Endodermal cell (in vitro differentiated cells): Measurements from ENCODE around the gene ALDH5A1. TPM values are rescaled to one million over a fixed set of nuclear protein-coding genes. Genes with fewer than 3 reads are reported as not detected.

Experiments
- DNase-seq: peaks from one replicate; pipeline ENCODE4 v3.0.0-alpha.2; 2017
- H3K27ac ChIP-seq: 2 replicates; pipeline ENCODE4 v1.5.1; 2013; ENCODE audit warnings: mild to moderate bottlenecking, low read depth, low read length, moderate library complexity
- H3K27me3 ChIP-seq: 2 replicates; pipeline ENCODE4 v1.6.1; 2013; ENCODE audit warnings: mild to moderate bottlenecking, low read length, moderate library complexity; ENCODE audit not compliant: insufficient read depth, control insufficient read depth, poor library complexity, severe bottlenecking
- H3K36me3 ChIP-seq: 2 replicates; pipeline ENCODE4 v1.7.0; 2013; ENCODE audit warnings: mild to moderate bottlenecking, low read length, moderate library complexity; ENCODE audit not compliant: control insufficient read depth, insufficient read depth
- H3K4me1 ChIP-seq: one replicate; pipeline ENCODE4 v1.7.0; 2013; ENCODE audit warnings: low read length; ENCODE audit not compliant: control insufficient read depth, insufficient read depth
- H3K4me3 ChIP-seq: 2 replicates; pipeline ENCODE4 v1.5.1; 2013; ENCODE audit warnings: mild to moderate bottlenecking, low read length, moderate library complexity
- H3K9ac ChIP-seq: 2 replicates; pipeline ENCODE4 v1.6.1; 2013; ENCODE audit warnings: mild to moderate bottlenecking, low read length, moderate library complexity; ENCODE audit not compliant: poor library complexity, severe bottlenecking; ENCODE audit errors: extremely low read depth
- H3K9me3 ChIP-seq: 2 replicates; pipeline ENCODE4 v1.6.1; 2013; ENCODE audit warnings: mild to moderate bottlenecking, low read length, moderate library complexity; ENCODE audit not compliant: control insufficient read depth
- H3K27ac Mint-ChIP-seq: 2 replicates; pipeline ENCODE4 v1.8.0; 2020; ENCODE audit warnings: mixed read lengths
- H3K27me3 Mint-ChIP-seq: 2 replicates; pipeline ENCODE4 v1.8.0; 2021; ENCODE audit warnings: mild to moderate bottlenecking, mixed read lengths; ENCODE audit not compliant: insufficient read depth
- H3K36me3 Mint-ChIP-seq: 2 replicates; pipeline ENCODE4 v1.8.0; 2020; ENCODE audit warnings: low read depth, mixed read lengths
- H3K4me1 Mint-ChIP-seq: 2 replicates; pipeline ENCODE4 v1.8.0; 2020; ENCODE audit warnings: mixed read lengths
- H3K4me3 Mint-ChIP-seq: 2 replicates; pipeline ENCODE4 v1.8.0; 2020; ENCODE audit warnings: mild to moderate bottlenecking, moderate library complexity, mixed read lengths
- H3K9me3 Mint-ChIP-seq: 2 replicates; pipeline ENCODE4 v1.8.0; 2020; ENCODE audit warnings: mild to moderate bottlenecking, mixed read lengths
- WGBS, 2 experiments: methylation state at CpG; one replicate each; pipeline versions ENCODE4 v1.1.5 to v1.1.7; 2013; ENCODE audit warnings: missing lambda C conversion rate in 2 of 2, mixed read lengths in 1 of 2; ENCODE audit not compliant: insufficient coverage in 1 of 2, insufficient read length in 1 of 2; 5-methylcytosine and 5-hydroxymethylcytosine counted together
- total RNA-seq, 2 donors: library from RNA; stranded (reverse); fragmentation: NEBNext Ultra II Directional in 1 of 2; extraction: Animal tissue kit (Norgen Biotek cat#: 25700) in 1 of 2; gene quantifications; 2 replicates in 1 of 2; 3 replicates in 1 of 2; pipeline ENCODE4 v1.2.1, GENCODE V29; 2021
- TF ChIP-seq, protein P1 (sequence below): fragments of 200-600 bp; sonication (generic); conservative IDR thresholded peaks from 2 replicates; pipeline ENCODE4 v1.5.0; 2021; ENCODE audit warnings: antibody characterized with exemption, mild to moderate bottlenecking

The ALDH5A1 gene
- total RNA-seq, 2 donors from 2014 or later, result 7.1 to 9.6 TPM

DNA sequence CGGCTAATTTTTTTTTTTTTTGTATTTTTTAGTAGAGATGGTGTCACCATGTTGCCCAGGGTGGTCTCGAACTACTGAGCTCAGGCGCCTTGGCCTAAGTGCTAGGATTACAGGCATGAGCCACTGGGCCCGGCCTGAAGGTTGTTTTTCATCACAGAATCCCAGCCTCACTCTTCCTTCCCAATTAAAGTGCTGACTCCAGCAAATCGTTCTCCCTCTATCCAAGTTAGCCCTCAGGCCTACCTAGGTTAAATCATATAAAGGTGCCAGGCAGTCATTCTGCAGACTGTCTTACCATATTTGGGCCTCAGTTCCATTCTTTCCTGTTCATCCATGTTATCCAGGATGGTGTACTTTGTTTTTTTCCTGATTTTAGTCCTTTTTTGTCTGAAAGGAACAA lies 56.4 kb downstream of the ALDH5A1 start:
- Mint-ChIP-seq H3K9me3 (no peaks in the 10 kb centered on the region), H3K27ac (no peak overlapping the region), H3K4me3 (no peak overlapping the region), H3K4me1 (peaks cover 9% of the 10 kb centered on the region), H3K36me3 (no peaks in the 10 kb centered on the region), H3K27me3 (peaks cover 7% of the 10 kb centered on the region)
- Histone ChIP-seq H3K9me3 (no peaks in the 10 kb centered on the region), H3K27ac (no peak overlapping the region), H3K4me3 (no peak overlapping the region), H3K36me3 (no peaks in the 10 kb centered on the region), H3K9ac (no peak overlapping the region), H3K27me3 (peaks cover 8% of the 10 kb centered on the region), H3K4me1 (no peaks in the 10 kb centered on the region)
- no peak for DNase-seq
- 95 to 100% methylated on average over 4 to 5 of the region's 5 CpGs for WGBS, 2 experiments
- TF ChIP-seq, protein P1, sequence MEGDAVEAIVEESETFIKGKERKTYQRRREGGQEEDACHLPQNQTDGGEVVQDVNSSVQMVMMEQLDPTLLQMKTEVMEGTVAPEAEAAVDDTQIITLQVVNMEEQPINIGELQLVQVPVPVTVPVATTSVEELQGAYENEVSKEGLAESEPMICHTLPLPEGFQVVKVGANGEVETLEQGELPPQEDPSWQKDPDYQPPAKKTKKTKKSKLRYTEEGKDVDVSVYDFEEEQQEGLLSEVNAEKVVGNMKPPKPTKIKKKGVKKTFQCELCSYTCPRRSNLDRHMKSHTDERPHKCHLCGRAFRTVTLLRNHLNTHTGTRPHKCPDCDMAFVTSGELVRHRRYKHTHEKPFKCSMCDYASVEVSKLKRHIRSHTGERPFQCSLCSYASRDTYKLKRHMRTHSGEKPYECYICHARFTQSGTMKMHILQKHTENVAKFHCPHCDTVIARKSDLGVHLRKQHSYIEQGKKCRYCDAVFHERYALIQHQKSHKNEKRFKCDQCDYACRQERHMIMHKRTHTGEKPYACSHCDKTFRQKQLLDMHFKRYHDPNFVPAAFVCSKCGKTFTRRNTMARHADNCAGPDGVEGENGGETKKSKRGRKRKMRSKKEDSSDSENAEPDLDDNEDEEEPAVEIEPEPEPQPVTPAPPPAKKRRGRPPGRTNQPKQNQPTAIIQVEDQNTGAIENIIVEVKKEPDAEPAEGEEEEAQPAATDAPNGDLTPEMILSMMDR, result no peak

DNA sequence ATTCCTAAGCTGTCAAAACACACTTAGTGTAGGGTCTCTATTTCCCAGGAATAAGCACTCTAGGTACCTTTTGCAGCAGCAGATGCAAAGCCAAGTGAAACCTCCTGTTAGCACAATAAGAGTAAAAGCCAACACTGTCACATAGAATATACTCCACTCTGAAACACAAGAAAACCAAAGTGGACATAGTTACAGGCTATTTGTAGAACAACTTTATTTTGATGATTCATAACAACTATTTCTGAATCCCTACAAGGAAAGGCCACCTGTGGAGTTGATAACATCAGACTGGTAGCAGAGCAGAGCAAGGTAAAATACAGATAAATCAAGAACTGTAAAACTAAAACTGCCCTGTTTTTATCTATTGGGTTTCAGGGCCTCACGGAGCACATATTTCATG lies 59.7 kb downstream of the ALDH5A1 start:
- DNase-seq, result no peak
- H3K27ac Mint-ChIP-seq, result no peak overlapping the region
- no peak overlapping the region for H3K4me3 ChIP-seq
- H3K36me3 ChIP-seq, result no peaks in the 10 kb centered on the region
- no peaks in the 10 kb centered on the region for H3K27me3 ChIP-seq
- no peak overlapping the region for H3K4me3 Mint-ChIP-seq
- no peak overlapping the region for H3K27ac ChIP-seq
- H3K9ac ChIP-seq, result no peak overlapping the region
- H3K4me1 Mint-ChIP-seq, result peaks cover 2% of the 10 kb centered on the region
- no peaks in the 10 kb centered on the region for H3K9me3 Mint-ChIP-seq
- WGBS, 2 experiments, result 100% methylated on average over 1 of the region's 1 CpG
- no peaks in the 10 kb centered on the region for H3K9me3 ChIP-seq
- H3K27me3 Mint-ChIP-seq, result no peaks in the 10 kb centered on the region
- no peaks in the 10 kb centered on the region for H3K36me3 Mint-ChIP-seq
- no peaks in the 10 kb centered on the region for H3K4me1 ChIP-seq
- TF ChIP-seq, protein P1, result no peak

DNA sequence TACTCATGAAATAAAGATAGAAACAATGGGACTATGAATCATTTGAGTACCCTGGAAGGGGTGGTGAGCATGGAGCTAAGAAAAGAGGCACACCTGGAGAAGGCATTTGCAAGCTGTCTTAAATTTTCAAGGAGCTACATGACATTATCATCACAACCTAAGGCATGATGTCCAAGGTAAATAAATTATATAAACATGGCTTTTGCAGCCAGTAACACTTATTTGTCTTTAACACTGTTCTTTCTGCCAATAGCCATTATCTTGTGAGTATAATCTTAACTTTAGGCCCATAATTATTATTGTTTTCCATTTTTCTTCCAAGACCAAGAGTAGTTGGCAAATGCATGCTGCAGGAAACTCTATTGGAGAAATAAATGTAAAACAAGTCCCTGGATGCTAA lies 63.7 kb downstream of the ALDH5A1 start:
- Histone ChIP-seq H3K4me3 (no peak overlapping the region), H3K4me1 (no peaks in the 10 kb centered on the region), H3K9me3 (no peaks in the 10 kb centered on the region), H3K27ac (no peak overlapping the region), H3K27me3 (no peaks in the 10 kb centered on the region), H3K9ac (no peak overlapping the region), H3K36me3 (no peaks in the 10 kb centered on the region)
- H3K4me1 Mint-ChIP-seq, result peaks cover 8% of the 10 kb centered on the region
- no peak overlapping the region for H3K4me3 Mint-ChIP-seq
- peaks cover 5% of the 10 kb centered on the region for H3K27me3 Mint-ChIP-seq
- no peak for DNase-seq
- TF ChIP-seq, protein P1, result no peak
- H3K27ac Mint-ChIP-seq, result no peak overlapping the region
- no peaks in the 10 kb centered on the region for H3K9me3 Mint-ChIP-seq
- no peaks in the 10 kb centered on the region for H3K36me3 Mint-ChIP-seq
